B cell (primary cell): ENCODE measurements around the gene TTF2.
A peak's percentile ranks its signal among the peaks of the same experiment; 100 is the strongest.

ENCODE experiments used
- EZH2 ChIP-seq: IDR thresholded peaks from 2 replicates; pipeline ENCODE4 v1.6.1; 2012; ENCODE audit warnings: borderline replicate concordance, low read depth, mild to moderate bottlenecking, moderate library complexity, low read length; ENCODE audit not compliant: insufficient read depth, poor library complexity, severe bottlenecking
- TF ChIP-seq, protein P1 (sequence below): fragments of 200-600 bp; IDR thresholded peaks from one replicate; pipeline ENCODE4 v1.8.0; 2022; ENCODE audit warnings: antibody characterized with exemption, mild to moderate bottlenecking

DNA sequence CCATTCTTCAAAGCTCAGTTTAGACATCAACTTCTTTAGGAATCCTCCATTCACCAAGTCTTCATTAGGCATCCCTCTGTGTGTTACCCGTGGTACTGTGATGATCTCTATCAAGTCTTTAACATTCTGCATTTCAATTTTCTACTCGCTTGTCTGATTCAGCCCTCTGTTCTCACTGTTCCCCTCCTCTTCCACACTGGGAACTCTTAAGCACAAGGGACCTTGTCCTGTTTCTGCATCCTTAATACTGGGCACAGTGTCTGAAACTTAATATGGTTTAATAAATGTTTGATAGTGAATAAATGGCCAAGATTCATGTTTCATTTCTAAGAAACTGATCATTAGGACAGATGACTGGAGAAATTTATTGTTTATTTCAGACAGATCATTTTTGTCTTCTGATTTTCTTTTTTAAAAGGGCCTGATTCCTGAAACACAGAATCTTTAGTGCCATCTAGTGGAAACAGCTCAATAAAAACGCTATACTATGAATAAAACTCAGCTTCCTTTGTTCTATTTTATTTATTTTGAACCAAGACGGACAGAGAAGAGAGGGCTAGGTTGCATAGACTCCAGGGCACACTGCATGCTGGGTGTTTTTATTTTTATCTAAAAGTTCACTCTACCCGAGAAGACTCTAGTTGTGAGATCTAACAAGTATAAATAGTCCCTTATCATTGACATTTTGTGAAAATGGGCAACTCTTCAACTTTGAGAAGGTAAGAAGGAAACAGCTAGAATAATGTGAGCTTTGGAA lies 68.4 kb downstream of the TTF2 start:
- TF ChIP-seq, protein P1, sequence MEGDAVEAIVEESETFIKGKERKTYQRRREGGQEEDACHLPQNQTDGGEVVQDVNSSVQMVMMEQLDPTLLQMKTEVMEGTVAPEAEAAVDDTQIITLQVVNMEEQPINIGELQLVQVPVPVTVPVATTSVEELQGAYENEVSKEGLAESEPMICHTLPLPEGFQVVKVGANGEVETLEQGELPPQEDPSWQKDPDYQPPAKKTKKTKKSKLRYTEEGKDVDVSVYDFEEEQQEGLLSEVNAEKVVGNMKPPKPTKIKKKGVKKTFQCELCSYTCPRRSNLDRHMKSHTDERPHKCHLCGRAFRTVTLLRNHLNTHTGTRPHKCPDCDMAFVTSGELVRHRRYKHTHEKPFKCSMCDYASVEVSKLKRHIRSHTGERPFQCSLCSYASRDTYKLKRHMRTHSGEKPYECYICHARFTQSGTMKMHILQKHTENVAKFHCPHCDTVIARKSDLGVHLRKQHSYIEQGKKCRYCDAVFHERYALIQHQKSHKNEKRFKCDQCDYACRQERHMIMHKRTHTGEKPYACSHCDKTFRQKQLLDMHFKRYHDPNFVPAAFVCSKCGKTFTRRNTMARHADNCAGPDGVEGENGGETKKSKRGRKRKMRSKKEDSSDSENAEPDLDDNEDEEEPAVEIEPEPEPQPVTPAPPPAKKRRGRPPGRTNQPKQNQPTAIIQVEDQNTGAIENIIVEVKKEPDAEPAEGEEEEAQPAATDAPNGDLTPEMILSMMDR: peak; percentile 72
- no peak for TF ChIP-seq EZH2
